Activated CD4-positive, alpha-beta T cell treated with anti-CD3 and anti-CD28 coated beads, Interleukin-2, Interleukin-6, amounts not matched to agents 100 ng/mL and 50 ng/mL, durations not matched to agents 16 hours and 8 hours (primary cell): ENCODE results near the gene SPA17.

Experiments used
- DNase-seq: peaks from one replicate; pipeline ENCODE4 v3.0.0-alpha.2; 2020

Gene SPA17

DNA sequence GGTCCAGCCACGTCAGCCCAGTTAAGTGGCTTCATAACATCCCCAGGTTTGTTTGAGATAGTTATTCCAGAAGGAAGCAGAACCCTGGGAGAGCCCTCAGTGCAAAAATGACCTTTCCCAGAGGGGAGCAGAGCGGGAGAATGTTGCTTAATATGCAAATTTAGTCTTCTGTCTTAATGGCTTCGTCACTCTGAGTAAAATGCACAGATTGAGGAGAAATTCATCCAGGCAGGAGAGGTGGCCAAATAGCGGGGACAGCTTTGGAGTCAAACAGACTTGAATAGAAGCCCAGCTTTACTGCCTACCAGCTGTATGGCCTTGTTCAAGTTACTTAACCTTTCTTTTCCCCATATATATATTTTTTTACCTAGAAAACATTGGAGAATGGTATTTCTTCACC lies 53.8 kb downstream of the SPA17 start:
- no peak for DNase-seq

DNA sequence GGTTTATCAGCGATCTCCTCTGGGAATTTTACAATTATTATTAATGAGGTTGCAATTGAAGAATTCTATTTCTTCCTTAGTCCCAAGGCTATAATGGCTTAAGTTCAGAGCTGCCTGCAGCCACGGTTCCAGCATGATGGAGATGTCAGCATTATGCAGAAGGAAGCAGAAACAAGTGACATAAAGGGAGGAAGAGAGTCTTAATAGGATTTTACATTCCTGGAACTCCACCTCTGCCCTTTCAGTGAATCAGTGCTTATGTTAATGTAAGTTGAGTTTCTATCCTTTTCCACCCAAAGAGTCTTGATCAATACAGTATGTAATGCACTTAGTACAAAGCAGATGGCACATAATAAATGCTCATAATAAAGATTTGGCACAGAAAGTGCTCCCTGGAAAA lies 54.4 kb downstream of the SPA17 start:
- DNase-seq: no peak

DNA sequence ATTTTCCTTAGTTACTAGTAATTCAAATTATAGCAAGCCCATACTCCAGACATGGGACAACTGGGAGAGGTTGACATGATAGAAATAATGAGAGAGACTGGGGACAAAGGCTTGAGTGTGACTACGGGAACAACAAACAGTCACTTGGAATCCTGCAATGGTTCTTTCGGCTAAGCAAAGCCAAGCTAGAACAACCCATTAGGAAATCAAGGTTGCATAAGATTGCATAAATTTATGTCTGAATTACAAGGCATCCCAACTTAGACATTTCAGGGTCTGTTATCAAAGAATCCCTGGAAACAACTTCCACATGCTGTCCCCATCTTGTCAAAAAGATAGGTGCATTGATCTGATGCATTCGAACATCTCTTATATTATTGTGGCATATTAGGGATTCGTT lies 55.9 kb downstream of the SPA17 start:
- no peak for DNase-seq

DNA sequence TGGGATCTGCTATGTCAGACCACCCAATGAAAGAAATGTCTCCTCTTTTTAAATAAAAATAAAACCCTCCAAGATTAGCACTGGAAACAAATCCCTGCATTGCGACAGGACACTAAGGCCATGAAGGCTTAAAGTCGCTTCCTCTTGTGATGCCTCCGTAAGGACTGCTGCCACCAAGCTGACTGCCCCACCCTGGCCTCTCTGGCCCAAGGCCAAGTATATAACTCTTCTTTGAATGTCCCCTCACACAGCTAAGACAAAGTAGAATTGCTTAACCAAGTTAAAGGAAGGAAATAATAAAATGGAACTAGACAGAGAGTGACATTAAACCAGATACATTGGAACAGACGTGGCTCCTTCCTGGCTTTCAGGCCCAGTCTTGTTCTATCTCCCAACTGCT lies 58.5 kb downstream of the SPA17 start:
- DNase-seq: no peak

DNA sequence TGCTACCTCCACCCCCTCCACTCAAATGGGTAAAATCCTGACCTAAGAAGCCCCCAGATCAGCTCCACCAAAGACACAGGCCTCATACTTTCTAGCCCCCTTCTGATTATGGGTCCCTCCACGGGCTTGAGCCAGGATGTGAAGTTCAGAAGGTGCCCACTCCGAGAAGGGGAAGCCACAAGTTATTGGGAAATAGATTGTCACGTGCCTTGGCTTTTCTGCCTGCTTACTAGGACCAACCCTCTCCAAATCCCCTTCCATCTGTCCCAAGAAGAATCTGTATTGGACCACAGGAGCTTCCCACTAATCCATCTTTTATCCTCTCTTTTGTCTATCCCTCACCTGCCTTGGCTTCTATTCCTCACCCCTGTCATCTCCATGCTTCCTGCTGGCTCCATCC lies 63.0 kb downstream of the SPA17 start:
- DNase-seq: no peak

DNA sequence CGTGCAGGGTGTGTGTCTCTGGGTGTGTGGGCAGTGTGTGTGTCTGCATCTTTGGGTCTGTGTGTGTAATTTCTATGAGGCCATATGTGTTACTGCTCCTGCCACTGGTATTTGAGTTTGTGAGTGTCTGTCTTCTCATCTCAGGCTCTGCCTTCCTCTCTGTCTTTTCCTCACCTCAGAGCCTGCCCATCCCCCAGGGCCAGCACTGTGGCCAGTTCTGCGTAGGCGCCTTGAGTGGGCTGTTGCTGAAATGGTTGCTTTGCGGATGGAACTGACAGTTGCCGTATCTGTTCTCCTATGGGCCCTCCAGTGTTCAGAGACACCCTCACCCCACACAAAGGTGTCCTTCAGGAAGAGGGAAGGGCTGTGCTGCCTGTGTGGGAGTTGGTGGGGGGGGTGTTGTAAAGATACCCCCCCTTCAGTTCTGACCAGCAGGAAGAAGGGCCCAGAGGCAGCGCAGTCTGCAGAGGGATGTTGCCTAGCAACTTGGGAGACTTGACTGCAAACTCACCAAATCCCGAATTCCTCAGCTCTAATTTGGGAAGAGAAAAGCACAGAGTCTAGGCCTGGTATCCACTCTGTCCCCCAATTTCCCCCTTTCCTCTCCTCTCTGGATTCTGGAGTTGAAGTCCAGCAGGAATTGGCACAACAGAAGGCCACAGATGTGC lies 64.1 kb downstream of the SPA17 start:
- no peak for DNase-seq

DNA sequence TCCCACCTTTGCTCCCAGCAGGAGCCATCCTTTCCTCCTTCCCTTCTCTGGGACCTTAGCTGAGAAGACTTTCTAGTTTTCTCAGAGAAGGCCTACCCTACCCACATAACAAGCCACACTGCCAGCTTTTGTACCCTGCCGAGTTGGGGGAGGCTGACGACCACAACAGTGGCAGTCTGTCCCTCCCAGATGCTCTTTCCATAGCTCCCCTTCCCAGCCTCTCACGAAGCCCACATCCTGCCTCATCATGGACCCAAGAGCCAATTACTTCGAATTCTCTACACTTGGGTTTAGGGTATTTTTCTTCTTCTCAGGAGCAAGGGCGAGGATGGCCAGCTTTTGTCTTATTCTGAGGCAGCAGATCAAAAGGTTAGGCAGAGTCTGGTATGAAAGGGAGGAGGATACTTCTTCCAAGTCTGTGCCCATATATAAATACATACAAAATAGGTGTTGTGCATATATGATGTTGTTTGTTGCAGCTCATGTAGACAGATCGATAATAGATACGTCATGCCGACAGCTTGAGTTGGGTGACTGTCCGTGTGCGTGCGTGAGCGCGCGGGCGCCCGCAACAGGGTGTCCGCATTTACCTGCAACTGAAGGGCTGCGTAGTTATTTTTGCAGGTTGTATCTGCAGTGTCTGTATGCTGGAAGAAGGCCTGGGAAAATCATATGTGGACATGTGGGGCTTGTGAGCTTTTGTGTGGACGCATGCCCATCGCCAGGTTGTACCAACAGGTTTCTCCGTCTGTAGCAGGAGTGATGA lies 65.2 kb downstream of the SPA17 start:
- DNase-seq: no peak

DNA sequence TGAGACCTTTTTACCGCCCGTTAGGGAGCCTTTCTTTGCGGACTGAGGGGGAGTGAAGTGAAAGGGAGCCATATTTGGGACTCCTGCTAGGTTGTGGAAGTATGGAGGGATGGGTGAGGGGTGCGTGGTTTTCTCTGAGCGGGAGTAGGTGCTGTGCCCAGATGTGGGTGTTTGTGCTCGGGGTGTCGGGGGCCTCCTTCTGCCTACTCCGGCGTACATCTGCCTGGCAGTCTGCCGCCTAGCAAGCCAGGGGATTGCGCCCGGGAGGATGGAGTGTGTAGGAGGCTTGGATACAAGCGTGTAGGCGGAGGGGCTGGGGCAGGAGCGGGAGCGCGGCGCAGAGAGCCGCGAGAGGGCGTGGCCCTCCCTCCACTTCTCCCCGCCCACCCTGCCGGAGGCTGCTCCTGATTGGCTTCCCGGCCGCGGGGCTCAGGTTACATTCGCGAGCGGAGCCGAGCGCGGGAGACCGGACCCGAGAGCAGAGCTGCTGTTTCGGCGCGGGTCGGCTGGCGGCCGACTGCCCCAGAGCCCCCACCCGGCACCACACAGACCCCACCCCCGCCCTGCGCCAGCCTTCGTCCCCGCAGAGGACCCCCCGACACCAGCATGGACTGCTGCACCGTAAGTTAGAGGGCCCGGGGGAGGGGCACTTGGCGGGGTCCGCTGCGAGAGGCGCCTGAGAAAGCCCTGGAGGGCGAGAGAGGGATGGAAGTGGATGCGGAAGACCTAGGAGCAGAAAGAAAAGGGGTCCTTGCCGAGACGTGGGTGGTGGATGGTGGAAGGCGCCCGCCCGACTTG lies 66.0 kb downstream of the SPA17 start, which contains the start of gene NRGN:
NRGN (plus strand) TSS at position 464 of the 798 bp plus-strand sequence; CDS start at position 607, 143 bp downstream.
- peak; percentile 90 for DNase-seq

DNA sequence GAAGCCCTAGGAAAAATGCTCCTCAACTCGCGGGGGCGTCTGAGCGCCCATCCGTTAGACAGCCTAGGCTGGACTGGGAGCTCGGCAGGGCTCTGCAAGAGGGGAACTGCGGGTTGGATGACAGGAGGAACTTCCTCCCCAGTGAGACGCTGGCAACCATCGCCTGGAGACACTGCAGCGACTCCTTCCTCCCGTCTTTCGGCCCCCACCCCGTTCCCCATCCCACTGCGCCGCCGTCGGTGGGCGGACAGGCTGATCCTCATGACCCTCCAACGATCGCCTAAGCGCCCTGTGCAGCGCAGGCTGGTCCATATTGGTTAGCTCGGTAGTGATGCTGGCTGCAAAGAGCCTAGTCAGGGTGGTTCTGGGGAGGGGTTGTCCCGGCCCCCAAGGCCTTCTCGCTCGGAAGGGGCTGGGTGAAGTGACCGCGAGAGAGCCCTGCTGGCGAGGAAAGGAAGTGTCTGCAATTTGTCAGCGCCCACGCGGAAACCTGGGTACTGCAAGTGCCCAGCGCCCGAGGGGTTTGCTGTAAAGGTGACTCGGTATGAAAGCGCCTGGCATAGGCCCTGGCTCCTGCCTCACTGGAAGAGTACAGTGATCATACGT lies 66.7 kb downstream of the SPA17 start:
- DNase-seq: peak; percentile 51

DNA sequence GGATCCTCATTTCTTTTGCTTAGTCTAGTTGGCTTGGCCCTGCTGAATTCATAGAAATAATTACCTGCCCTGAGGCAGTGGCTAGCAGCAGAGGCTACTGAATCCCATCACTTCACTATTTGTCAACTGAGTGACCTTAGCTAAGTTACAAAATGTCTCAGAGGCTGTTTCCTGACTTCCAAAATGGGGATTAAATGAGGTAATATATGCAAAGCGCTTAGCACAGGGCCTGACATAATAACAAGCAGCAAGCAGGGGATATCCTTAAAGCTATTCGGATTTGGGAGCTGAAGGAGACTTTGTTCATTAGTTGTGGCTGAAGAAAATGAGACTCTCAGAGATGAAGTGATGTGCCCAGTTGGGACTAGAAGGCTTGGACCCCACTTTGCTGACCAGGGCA lies 68.9 kb downstream of the SPA17 start:
- no peak for DNase-seq

DNA sequence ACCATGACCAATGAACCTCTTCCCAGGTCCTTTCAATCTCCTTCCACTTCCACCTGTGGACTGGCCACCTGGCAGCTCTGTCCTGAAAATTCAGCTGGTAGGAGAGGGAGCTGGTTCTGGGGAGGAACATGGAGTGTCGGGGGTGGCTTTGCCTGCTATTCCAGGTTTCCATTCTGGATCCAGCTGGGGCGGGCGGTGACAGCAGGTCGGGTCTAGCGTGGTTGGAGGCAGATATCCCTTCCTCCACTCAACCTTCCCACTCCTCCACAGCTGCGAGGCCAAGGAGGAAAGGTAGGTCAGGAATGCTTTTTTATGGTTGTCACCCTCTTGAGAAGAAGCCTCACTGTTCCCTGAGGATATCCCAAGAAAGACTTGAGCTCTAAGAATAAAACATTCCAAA lies 69.3 kb downstream of the SPA17 start:
- no peak for DNase-seq

DNA sequence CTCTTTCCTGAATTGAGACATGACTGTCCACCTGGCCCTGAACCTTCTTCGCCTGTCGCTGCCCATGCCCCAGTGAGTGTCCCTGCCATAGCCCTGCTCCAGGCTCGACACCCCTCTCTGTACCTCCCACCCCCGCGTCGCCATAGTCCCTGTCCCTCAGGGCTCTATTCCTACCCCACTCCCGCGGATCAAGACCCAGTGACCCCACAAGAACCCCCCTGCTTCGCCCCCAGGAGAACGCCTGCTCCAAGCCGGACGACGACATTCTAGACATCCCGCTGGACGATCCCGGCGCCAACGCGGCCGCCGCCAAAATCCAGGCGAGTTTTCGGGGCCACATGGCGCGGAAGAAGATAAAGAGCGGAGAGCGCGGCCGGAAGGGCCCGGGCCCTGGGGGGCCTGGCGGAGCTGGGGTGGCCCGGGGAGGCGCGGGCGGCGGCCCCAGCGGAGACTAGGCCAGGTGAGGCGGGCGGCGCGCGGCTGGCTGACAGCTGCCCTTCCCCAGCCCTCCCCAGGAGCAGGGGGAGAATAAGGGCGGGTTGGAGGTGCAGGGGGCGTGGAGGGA lies 71.6 kb downstream of the SPA17 start:
- no peak for DNase-seq

DNA sequence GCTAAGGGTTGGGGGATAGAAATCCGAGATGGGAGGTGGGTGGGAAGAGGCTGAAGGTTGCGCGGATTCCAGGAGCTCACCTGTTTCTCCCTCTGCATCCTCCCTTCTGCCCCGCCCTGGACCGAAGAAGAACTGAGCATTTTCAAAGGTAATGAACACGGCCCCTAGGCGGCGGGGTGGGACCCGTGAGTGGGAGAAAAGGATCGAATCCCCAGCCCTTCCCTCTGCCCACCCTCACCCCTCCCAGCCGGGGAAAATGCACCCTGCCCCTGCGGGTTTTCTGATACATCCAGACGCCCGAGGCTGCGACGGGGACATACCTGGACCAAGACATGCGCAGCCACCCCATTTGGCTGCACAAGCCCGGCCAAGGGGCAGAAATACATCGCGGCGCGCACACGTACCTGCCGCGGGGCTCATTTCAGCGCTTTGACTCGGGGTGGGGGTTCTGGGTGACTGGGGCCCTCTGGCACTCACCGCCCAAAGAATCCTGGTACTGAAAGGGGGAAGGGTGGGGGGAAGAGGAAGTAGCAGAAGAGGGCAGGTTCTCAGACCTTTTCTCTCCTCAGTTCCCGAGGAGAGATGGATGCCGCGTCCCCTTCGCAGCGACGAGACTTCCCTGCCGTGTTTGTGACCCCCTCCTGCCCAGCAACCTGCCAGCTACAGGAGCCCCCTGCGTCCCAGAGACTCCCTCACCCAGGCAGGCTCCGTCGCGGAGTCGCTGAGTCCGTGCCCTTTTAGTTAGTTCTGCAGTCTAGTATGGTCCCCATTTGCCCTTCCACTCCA lies 72.3 kb downstream of the SPA17 start:
- DNase-seq: peak; percentile 43

DNA sequence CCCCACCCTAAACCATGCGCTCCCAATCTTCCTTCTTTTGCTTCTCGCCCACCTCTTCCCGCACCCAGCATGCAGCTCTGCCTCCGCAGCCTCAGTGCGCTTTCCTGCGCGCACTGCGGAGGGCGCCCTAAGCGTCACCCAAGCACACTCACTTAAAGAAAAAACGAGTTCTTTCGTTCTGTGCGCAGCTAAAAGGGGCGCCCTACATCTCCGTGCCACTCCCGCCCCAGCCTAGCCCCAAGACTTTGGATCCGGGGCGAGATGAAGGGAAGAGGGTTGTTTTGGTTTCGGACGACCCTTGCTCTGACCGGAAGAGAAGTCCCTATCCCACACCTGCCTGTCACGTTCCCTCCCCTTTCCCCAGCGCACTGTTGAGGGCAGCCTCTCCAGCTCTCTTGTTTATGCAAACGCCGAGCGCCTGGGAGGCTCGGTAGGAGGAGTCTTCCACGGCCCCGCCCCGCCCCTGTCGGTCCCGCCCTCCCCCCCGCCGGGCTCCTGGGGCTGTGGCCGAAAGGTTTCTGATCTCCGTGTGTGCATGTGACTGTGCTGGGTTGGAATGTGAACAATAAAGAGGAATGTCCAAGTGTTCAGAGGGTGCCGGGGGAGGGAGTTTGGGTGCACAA lies 73.0 kb downstream of the SPA17 start:
- peak; percentile 82 for DNase-seq
